GM18507 (cell line): ENCODE measurements around the gene SLC38A3.
"Not testable (repeated sequence)": the region's sequence is repeated elsewhere in the genome, so short reads cannot be mapped to it uniquely, and the experiment has no call there.

Experiments
- DNase-seq: peaks from one replicate; pipeline ENCODE4 v3.0.0; 2011; ENCODE audit warnings: low read depth; ENCODE audit not compliant: insufficient read length; ENCODE audit errors: extremely low spot score
- FAIRE-seq: peaks from 2 replicates; lab custom pipeline; 2011; peaks lifted over from hg19 to GRCh38; lab: Jason Lieb, UNC

The SLC38A3 gene

GRCh38 chr3:50242851-50243542 is 37.9 kb downstream of the SLC38A3 start:
- FAIRE-seq (peak; percentile 61), DNase-seq (no peak)

- DNase-seq, result no peak
- no peak for FAIRE-seq
Measured at GRCh38 chr3:50243543-50243895, 38.4 kb downstream of the SLC38A3 start.

- DNase-seq, FAIRE-seq: not testable (repeated sequence)
Measured at GRCh38 chr3:50244813-50245212, 39.7 kb downstream of the SLC38A3 start.

- FAIRE-seq (no peak), DNase-seq (no peak)
Measured at GRCh38 chr3:50245251-50245745, 40.2 kb downstream of the SLC38A3 start.

GRCh38 chr3:50245831-50246516 is 40.9 kb downstream of the SLC38A3 start:
- peak; percentile 69 for FAIRE-seq
- peak; percentile 70 for DNase-seq

GRCh38 chr3:50246517-50246954 is 41.5 kb downstream of the SLC38A3 start:
- FAIRE-seq, result peak; percentile 49
- DNase-seq, result no peak

GRCh38 chr3:50248387-50248786 is 43.3 kb downstream of the SLC38A3 start:
- DNase-seq (no peak), FAIRE-seq (no peak)

GRCh38 chr3:50249457-50249856 is 44.4 kb downstream of the SLC38A3 start:
- DNase-seq (no peak), FAIRE-seq (no peak)

- FAIRE-seq (no peak), DNase-seq (no peak)
Measured at GRCh38 chr3:50250514-50250913, 45.4 kb downstream of the SLC38A3 start.

- DNase-seq, result no peak
- no peak for FAIRE-seq
Measured at GRCh38 chr3:50251220-50251619, 46.1 kb downstream of the SLC38A3 start.

- no peak for FAIRE-seq
- DNase-seq, result no peak
Measured at GRCh38 chr3:50254577-50255250, 49.6 kb downstream of the SLC38A3 start.

- no peak for FAIRE-seq
- no peak for DNase-seq
Measured at GRCh38 chr3:50255251-50255615, 50.2 kb downstream of the SLC38A3 start.

- DNase-seq (no peak), FAIRE-seq (no peak)
Measured at GRCh38 chr3:50256978-50257890, 52.2 kb downstream of the SLC38A3 start.

- FAIRE-seq, result no peak
- no peak for DNase-seq
Measured at GRCh38 chr3:50258029-50258680, 53.1 kb downstream of the SLC38A3 start.

GRCh38 chr3:50258979-50259378 is 53.9 kb downstream of the SLC38A3 start:
- no peak for FAIRE-seq
- DNase-seq, result no peak

- no peak for DNase-seq
- FAIRE-seq, result no peak
Measured at GRCh38 chr3:50259432-50260026, 54.5 kb downstream of the SLC38A3 start.

- FAIRE-seq (peak; percentile 88), DNase-seq (peak; percentile 92)
Measured at GRCh38 chr3:50260027-50260941, 55.2 kb downstream of the SLC38A3 start.
